ENCODE results near the gene CSTF2. TPM values are rescaled to one million over a fixed set of nuclear protein-coding genes. Genes with fewer than 3 reads are reported as not detected.

CSTF2 gene
- total RNA-seq, 2 donors from 2014 or later, result 27.4 to 28.3 TPM

DNA sequence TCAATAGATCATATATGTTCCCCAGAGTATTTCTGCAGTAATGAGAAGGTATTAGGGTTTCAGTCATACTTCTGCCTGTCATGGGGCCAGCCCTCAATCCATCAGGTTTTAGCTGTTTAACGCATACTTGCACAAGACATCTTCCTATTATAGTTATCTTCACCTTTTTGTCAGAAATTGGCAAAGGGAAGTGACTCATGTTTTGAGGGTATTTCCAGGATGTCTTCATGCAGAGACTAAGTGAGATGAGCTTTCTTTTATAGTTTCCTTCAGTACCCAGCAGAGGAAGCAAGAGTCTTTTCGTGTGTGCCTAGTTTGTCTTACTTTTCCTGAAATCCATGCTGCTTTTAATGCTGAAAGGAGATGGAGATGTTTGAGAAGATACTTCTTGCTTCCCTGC, 9.5 kb downstream of the CSTF2 start:
- Mint-ChIP-seq H3K9me3 (peaks cover 41% of the 10 kb centered on the region), H3K4me3 (no peak overlapping the region), H3K27ac (no peak overlapping the region), H3K27me3 (ENCODE audit: insufficient read depth) (no peaks in the 10 kb centered on the region), H3K4me1 (no peaks in the 10 kb centered on the region), H3K36me3 (ENCODE audit: low read depth) (peaks cover 54% of the 10 kb centered on the region)
- no peaks in the 10 kb centered on the region for H3K27me3 ChIP-seq (ENCODE audit: control insufficient read depth, insufficient read depth, low read length, poor library complexity, severe bottlenecking)
- TF ChIP-seq, protein P1, sequence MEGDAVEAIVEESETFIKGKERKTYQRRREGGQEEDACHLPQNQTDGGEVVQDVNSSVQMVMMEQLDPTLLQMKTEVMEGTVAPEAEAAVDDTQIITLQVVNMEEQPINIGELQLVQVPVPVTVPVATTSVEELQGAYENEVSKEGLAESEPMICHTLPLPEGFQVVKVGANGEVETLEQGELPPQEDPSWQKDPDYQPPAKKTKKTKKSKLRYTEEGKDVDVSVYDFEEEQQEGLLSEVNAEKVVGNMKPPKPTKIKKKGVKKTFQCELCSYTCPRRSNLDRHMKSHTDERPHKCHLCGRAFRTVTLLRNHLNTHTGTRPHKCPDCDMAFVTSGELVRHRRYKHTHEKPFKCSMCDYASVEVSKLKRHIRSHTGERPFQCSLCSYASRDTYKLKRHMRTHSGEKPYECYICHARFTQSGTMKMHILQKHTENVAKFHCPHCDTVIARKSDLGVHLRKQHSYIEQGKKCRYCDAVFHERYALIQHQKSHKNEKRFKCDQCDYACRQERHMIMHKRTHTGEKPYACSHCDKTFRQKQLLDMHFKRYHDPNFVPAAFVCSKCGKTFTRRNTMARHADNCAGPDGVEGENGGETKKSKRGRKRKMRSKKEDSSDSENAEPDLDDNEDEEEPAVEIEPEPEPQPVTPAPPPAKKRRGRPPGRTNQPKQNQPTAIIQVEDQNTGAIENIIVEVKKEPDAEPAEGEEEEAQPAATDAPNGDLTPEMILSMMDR (conservative IDR thresholded peaks at IDR 0.05), result no peak
- no peak overlapping the region for H3K27ac ChIP-seq (ENCODE audit: low read depth, low read length)
- no peak overlapping the region for H3K4me3 ChIP-seq (ENCODE audit: low read length)
- H3K9me3 ChIP-seq (ENCODE audit: control insufficient read depth, low read length), result no peaks in the 10 kb centered on the region
- peaks cover 64% of the 10 kb centered on the region for H3K36me3 ChIP-seq (ENCODE audit: control insufficient read depth, insufficient read depth, low read length)
- H3K9ac ChIP-seq (ENCODE audit: extremely low read depth, low read length, poor library complexity, severe bottlenecking), result no peak overlapping the region
- H3K4me1 ChIP-seq (ENCODE audit: control insufficient read depth, insufficient read depth, low read length), result no peaks in the 10 kb centered on the region
- DNase-seq, result no peak
- 92% methylated on average over 1 of the region's 2 CpGs; no CpG with 5 or more reads in 1 of the 2 experiments for WGBS, 2 experiments (ENCODE audit: insufficient coverage in 1 of 2, insufficient read length in 1 of 2)

GRCh38 chrX:100830143-100830542, 10.0 kb downstream of the CSTF2 start:
- Mint-ChIP-seq H3K27me3 (ENCODE audit: insufficient read depth) (no peaks in the 10 kb centered on the region), H3K4me3 (no peak overlapping the region), H3K9me3 (peaks cover 41% of the 10 kb centered on the region), H3K27ac (no peak overlapping the region), H3K36me3 (ENCODE audit: low read depth) (peaks cover 52% of the 10 kb centered on the region), H3K4me1 (no peaks in the 10 kb centered on the region)
- H3K4me1 ChIP-seq (ENCODE audit: control insufficient read depth, insufficient read depth, low read length), result no peaks in the 10 kb centered on the region
- 93% methylated on average over 4 of the region's 5 CpGs; no CpG with 5 or more reads in 1 of the 2 experiments for WGBS, 2 experiments (ENCODE audit: insufficient coverage in 1 of 2, insufficient read length in 1 of 2)
- no peaks in the 10 kb centered on the region for H3K27me3 ChIP-seq (ENCODE audit: control insufficient read depth, insufficient read depth, low read length, poor library complexity, severe bottlenecking)
- H3K9ac ChIP-seq (ENCODE audit: extremely low read depth, low read length, poor library complexity, severe bottlenecking), result no peak overlapping the region
- H3K36me3 ChIP-seq (ENCODE audit: control insufficient read depth, insufficient read depth, low read length), result peaks cover 61% of the 10 kb centered on the region
- no peaks in the 10 kb centered on the region for H3K9me3 ChIP-seq (ENCODE audit: control insufficient read depth, low read length)
- DNase-seq, result no peak
- H3K27ac ChIP-seq (ENCODE audit: low read depth, low read length), result no peak overlapping the region
- H3K4me3 ChIP-seq (ENCODE audit: low read length), result no peak overlapping the region
- TF ChIP-seq, protein P1 (conservative IDR thresholded peaks at IDR 0.05), result no peak

GRCh38 chrX:100830547-100830946, 10.4 kb downstream of the CSTF2 start:
- no peak overlapping the region for H3K27ac Mint-ChIP-seq

More at GRCh38 chrX:100830547-100830946, 10.4 kb downstream of the CSTF2 start:
- Histone ChIP-seq H3K27ac (ENCODE audit: low read depth, low read length) (no peak overlapping the region), H3K4me1 (ENCODE audit: control insufficient read depth, insufficient read depth, low read length) (no peaks in the 10 kb centered on the region), H3K27me3 (ENCODE audit: control insufficient read depth, insufficient read depth, low read length, poor library complexity, severe bottlenecking) (no peaks in the 10 kb centered on the region), H3K9ac (ENCODE audit: extremely low read depth, low read length, poor library complexity, severe bottlenecking) (no peak overlapping the region), H3K9me3 (ENCODE audit: control insufficient read depth, low read length) (no peaks in the 10 kb centered on the region), H3K4me3 (ENCODE audit: low read length) (no peak overlapping the region), H3K36me3 (ENCODE audit: control insufficient read depth, insufficient read depth, low read length) (peaks cover 57% of the 10 kb centered on the region)
- Mint-ChIP-seq H3K4me1 (no peaks in the 10 kb centered on the region), H3K9me3 (peaks cover 41% of the 10 kb centered on the region), H3K27me3 (ENCODE audit: insufficient read depth) (no peaks in the 10 kb centered on the region), H3K4me3 (no peak overlapping the region), H3K36me3 (ENCODE audit: low read depth) (peaks cover 52% of the 10 kb centered on the region)
- TF ChIP-seq, protein P1 (conservative IDR thresholded peaks at IDR 0.05), result no peak
- DNase-seq, result no peak
- WGBS, 2 experiments (ENCODE audit: insufficient coverage in 1 of 2, insufficient read length in 1 of 2), result 97% methylated on average over 8 of the region's 9 CpGs; no CpG with 5 or more reads in 1 of the 2 experiments
